ENCODE measurements around the gene TNFAIP8. TPM values are rescaled to one million over a fixed set of nuclear protein-coding genes. Genes with fewer than 3 reads are reported as not detected.

The TNFAIP8 gene
- total RNA-seq, 2 donors from 2014 or later = 130 to 140 TPM

DNA sequence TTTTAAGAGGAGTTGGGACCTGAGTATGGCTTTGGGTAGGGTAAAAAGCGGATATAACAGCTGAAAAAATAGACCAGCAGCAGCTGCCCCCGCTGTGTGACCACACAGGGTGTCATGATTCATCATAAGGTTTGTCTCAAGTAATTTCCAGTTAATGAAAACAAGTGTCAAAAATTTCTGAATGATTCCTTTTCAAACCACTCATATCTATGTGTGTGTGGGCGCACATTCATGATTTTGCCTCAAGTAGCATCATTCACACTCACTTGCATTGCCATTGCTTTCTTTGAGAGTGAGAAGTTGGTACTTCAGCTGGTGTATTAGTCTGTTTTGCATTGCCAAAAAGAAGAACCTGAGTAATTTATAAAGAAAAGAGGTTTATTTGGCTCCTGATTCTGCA is 12.1 kb upstream of the TNFAIP8 start:
- peaks cover 79% of the 10 kb centered on the region for H3K4me1 Mint-ChIP-seq

DNA sequence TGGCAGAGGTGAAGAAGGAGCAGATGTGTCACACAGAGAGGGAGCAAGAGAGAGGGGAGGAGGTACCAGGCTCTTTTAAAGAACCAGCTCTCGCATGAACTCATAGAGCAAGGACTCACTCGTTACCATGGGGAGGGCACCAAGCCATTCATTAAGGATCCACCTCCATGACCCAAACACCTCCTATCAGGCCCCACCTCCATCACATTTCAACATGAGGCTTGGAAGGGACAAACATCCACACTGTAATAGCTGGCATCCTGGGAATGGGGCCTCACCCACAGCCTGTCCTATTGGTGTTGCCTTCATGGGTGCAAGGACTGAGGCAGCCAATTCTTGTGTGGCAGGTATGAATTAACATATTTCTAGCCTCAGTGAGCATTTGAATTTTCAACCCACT is 11.6 kb upstream of the TNFAIP8 start:
- DNase-seq (no peak), ATAC-seq (no peak)
- Mint-ChIP-seq H3K36me3 (ENCODE audit: low read depth) (peaks cover 2% of the 10 kb centered on the region), H3K4me1 (peaks cover 83% of the 10 kb centered on the region), H3K27ac (peak overlapping the region; percentile 99), H3K27me3 (no peaks in the 10 kb centered on the region), H3K4me3 (peak overlapping the region; percentile 89)
- H3K9me3 ChIP-seq (ENCODE audit: control insufficient read depth, low read length, poor library complexity, severe bottlenecking) = no peaks in the 10 kb centered on the region

More for the DNA sequence above, 12.1 kb upstream of the TNFAIP8 start:
- DNase-seq = no peak
- H3K9me3 ChIP-seq (ENCODE audit: control insufficient read depth, low read length, poor library complexity, severe bottlenecking) = no peaks in the 10 kb centered on the region
- peak overlapping the region; percentile 89 for H3K4me3 Mint-ChIP-seq
- H3K27me3 Mint-ChIP-seq = no peaks in the 10 kb centered on the region
- H3K36me3 Mint-ChIP-seq (ENCODE audit: low read depth) = no peaks in the 10 kb centered on the region
- ATAC-seq = no peak
- peak overlapping the region; percentile 99 for H3K27ac Mint-ChIP-seq

DNA sequence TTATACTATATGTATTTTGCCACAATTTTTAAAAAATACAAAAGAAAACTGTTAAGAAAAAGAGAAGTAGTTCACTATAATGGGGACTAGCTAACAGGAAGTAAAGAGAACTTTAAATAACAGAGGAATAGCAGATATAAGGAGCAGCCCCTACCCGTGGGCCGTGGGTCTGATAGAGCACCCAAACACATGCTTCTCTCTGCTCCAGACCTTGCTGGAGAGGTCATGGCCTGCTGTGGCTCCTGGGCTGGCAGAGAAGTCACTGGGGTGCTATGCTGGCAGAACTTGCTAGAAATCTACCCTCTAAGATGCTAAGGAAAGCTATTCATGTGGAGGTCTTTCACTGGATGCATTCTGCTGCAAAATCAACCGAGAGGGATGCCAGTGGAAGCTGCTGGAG is 10.0 kb upstream of the TNFAIP8 start:
- ATAC-seq (no peak), DNase-seq (no peak)
- Mint-ChIP-seq H3K36me3 (ENCODE audit: low read depth) (peaks cover 2% of the 10 kb centered on the region), H3K27ac (peak overlapping the region; percentile 88), H3K4me3 (peak overlapping the region; percentile 78), H3K4me1 (peaks cover 83% of the 10 kb centered on the region), H3K27me3 (no peaks in the 10 kb centered on the region)
- H3K9me3 ChIP-seq (ENCODE audit: control insufficient read depth, low read length, poor library complexity, severe bottlenecking) = no peaks in the 10 kb centered on the region

DNA sequence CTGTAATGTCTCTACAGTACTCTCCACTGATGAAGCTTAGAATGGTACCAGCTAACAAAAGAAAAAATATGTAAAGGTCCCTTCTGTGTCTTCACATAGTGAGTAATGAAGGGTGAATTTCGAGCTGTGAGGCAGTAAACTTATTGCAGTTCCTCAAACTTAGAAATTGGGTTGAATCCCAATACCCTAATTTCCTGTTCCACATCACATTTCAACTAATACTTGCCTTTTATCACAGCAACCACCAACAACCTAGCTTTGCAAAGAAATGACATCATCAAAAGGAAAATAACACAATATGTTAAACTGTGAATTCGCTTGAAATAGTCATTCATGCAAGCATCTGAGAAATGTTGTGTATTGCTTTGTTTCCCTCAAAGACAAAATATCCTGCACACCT is 9.4 kb upstream of the TNFAIP8 start:
- peak overlapping the region; percentile 88 for H3K27ac Mint-ChIP-seq
- peaks cover 80% of the 10 kb centered on the region for H3K4me1 Mint-ChIP-seq
- H3K27me3 Mint-ChIP-seq = no peaks in the 10 kb centered on the region
- no peak for DNase-seq
- peak overlapping the region; percentile 78 for H3K4me3 Mint-ChIP-seq
- no peak for ATAC-seq
- peaks cover 2% of the 10 kb centered on the region for H3K36me3 Mint-ChIP-seq (ENCODE audit: low read depth)
- no peaks in the 10 kb centered on the region for H3K9me3 ChIP-seq (ENCODE audit: control insufficient read depth, low read length, poor library complexity, severe bottlenecking)

DNA sequence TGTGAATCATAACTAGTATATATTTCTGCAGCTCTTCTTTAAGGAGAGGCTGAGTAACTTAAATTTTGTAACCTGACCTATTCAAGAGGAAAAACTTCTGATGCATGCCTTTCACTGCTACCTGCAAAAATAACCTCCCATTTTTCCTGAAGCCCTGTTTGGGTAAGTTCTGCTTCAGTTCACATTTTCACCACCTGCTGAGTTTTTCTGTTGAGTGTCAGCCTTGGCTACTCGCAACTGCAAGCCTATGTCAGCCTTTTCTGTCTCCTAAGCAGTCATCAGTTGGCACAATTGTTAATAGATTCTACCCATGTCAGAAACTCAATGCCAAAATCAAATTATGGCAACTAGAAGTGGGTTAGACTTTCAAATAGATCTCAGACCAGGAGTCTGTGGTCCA is 8.2 kb upstream of the TNFAIP8 start:
- Mint-ChIP-seq H3K36me3 (ENCODE audit: low read depth) (peaks cover 2% of the 10 kb centered on the region), H3K27ac (peak overlapping the region; percentile 88), H3K27me3 (no peaks in the 10 kb centered on the region), H3K4me3 (no peak overlapping the region), H3K4me1 (peaks cover 76% of the 10 kb centered on the region)
- no peaks in the 10 kb centered on the region for H3K9me3 ChIP-seq (ENCODE audit: control insufficient read depth, low read length, poor library complexity, severe bottlenecking)
- ATAC-seq (no peak), DNase-seq (no peak)

DNA sequence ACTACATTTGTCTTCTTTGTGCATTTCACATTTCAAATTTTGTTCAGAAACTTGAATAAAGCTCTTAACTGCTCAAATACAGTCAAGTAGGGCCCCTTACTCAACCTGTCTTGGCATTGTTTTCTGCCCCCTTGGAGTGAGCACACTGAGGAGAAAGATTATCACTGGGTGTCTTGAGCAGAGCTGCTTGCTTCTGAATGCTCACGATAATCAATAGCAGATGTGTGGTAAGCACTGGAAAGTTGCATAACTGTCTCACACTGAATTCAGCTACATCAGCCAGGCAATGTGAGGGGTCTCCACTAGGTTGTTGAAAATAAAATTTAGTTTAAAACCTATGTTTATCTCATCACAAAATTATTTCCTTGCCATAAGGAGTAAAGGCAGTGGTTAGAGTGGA is 7.8 kb upstream of the TNFAIP8 start:
- no peaks in the 10 kb centered on the region for H3K9me3 ChIP-seq (ENCODE audit: control insufficient read depth, low read length, poor library complexity, severe bottlenecking)
- DNase-seq = no peak
- ATAC-seq = no peak
- Mint-ChIP-seq H3K27ac (peak overlapping the region; percentile 88), H3K27me3 (no peaks in the 10 kb centered on the region), H3K4me1 (peaks cover 76% of the 10 kb centered on the region), H3K4me3 (no peak overlapping the region), H3K36me3 (ENCODE audit: low read depth) (peaks cover 2% of the 10 kb centered on the region)

DNA sequence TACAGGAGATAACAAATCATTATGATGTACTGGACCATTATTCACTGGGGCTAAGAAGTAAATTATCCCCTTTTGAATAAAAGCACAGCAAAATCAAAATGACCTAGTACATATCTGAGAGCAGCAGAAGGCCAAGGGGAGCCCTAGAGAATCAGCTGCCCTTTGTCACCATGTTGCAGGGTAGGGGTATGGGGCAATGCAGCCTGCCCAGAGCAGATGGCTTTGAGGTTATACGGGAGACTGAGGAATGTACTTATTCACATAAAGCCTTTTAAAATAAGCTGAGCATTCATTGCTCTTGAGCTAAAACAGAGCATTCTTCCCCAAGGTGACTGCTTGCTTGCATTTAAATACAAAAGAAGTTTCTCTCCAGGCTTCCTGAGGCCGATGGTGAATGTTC is 2.6 kb upstream of the TNFAIP8 start:
- ATAC-seq (no peak), DNase-seq (no peak)
- peak overlapping the region; percentile 98 for H3K27ac Mint-ChIP-seq
- no peaks in the 10 kb centered on the region for H3K9me3 ChIP-seq (ENCODE audit: control insufficient read depth, low read length, poor library complexity, severe bottlenecking)
- H3K36me3 Mint-ChIP-seq (ENCODE audit: low read depth) = peaks cover 2% of the 10 kb centered on the region
- peak overlapping the region; percentile 93 for H3K4me3 Mint-ChIP-seq
- no peaks in the 10 kb centered on the region for H3K27me3 Mint-ChIP-seq
- peaks cover 67% of the 10 kb centered on the region for H3K4me1 Mint-ChIP-seq

GRCh38 chr5:119353686-119354366 is 2.0 kb upstream of the TNFAIP8 start:
- DNase-seq (no peak), ATAC-seq (peak; percentile 38)
- no peaks in the 10 kb centered on the region for H3K9me3 ChIP-seq (ENCODE audit: control insufficient read depth, low read length, poor library complexity, severe bottlenecking)
- no peaks in the 10 kb centered on the region for H3K27me3 Mint-ChIP-seq
- peaks cover 68% of the 10 kb centered on the region for H3K4me1 Mint-ChIP-seq
- peak overlapping the region; percentile 93 for H3K4me3 Mint-ChIP-seq
- H3K36me3 Mint-ChIP-seq (ENCODE audit: low read depth) = peaks cover 2% of the 10 kb centered on the region
- H3K27ac Mint-ChIP-seq = peak overlapping the region; percentile 98

DNA sequence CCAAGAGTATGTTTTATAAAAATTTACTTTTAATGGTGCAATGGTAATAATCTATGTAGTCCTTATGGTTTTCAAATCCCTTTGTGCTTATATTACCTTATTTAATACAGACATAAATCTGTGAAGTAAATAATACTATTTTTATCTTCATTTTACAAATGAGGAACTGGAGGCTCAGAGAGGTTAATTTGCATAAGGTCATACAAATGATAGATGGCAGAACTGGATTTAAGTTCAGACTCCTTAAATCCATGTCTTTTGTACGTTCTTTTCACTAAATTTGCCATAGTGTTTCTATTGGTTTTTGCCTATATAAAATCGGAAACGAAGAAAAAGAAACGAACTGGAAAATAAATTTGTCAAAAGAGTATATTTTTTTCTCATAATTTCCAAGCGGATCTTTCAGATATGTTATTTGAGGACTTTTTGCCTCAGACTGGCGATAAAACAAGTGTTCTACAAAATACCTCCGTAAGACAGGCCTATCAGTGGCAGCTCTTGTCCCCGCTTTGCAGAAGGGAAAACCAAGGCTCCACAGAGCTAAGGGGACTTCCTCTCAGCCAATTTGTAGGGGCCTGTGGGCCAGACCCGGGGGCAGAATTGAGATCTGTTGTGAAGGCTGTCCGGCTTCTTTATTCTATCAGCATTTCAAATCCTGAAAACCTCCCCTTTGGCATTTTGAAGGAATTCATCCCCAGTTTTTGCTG is 1.1 kb upstream of the TNFAIP8 start:
- no peaks in the 10 kb centered on the region for H3K27me3 Mint-ChIP-seq
- H3K36me3 Mint-ChIP-seq (ENCODE audit: low read depth) = peaks cover 2% of the 10 kb centered on the region
- ATAC-seq (no peak), DNase-seq (no peak)
- H3K27ac Mint-ChIP-seq = peak overlapping the region; percentile 98
- H3K4me3 Mint-ChIP-seq = peak overlapping the region; percentile 97
- H3K4me1 Mint-ChIP-seq = peaks cover 71% of the 10 kb centered on the region
- H3K9me3 ChIP-seq (ENCODE audit: control insufficient read depth, low read length, poor library complexity, severe bottlenecking) = no peaks in the 10 kb centered on the region

DNA sequence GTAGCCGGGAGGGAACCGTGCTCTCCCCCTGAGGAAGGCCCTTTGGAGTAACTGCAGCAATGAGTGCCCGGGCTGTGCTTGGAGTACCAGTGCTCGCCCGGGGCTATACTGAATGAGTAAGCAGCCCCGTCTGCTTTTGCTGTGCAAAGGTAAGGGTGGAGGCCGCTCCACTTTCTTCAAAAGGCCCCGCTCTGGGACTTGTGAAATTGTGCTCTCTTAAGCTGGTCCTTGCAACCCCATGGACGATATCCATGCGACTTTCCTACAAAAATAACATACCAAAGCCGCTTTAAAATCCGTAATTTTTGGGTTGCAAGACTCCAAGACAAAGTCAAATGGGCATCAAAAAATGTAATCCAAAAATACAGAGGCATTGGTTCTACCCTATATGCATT is 578 bp upstream of the TNFAIP8 start:
- no peaks in the 10 kb centered on the region for H3K9me3 ChIP-seq (ENCODE audit: control insufficient read depth, low read length, poor library complexity, severe bottlenecking)
- peaks cover 2% of the 10 kb centered on the region for H3K36me3 Mint-ChIP-seq (ENCODE audit: low read depth)
- peak in 2 of 3 donors; percentile 27 to 30 for DNase-seq
- H3K4me1 Mint-ChIP-seq = peaks cover 71% of the 10 kb centered on the region
- peak overlapping the region; percentile 97 for H3K4me3 Mint-ChIP-seq
- no peaks in the 10 kb centered on the region for H3K27me3 Mint-ChIP-seq
- ATAC-seq = peak; percentile 64
- H3K27ac Mint-ChIP-seq = peak overlapping the region; percentile 98

- H3K4me3 Mint-ChIP-seq = peak overlapping the region; percentile 97
- DNase-seq = no peak
- H3K36me3 Mint-ChIP-seq (ENCODE audit: low read depth) = peaks cover 2% of the 10 kb centered on the region
- H3K27ac Mint-ChIP-seq = peak overlapping the region; percentile 98
- ATAC-seq = no peak
- H3K27me3 Mint-ChIP-seq = no peaks in the 10 kb centered on the region
- H3K4me1 Mint-ChIP-seq = peaks cover 77% of the 10 kb centered on the region
- H3K9me3 ChIP-seq (ENCODE audit: control insufficient read depth, low read length, poor library complexity, severe bottlenecking) = no peaks in the 10 kb centered on the region
These were observed 881 bp downstream of the TNFAIP8 start for GRCh38 chr5:119356612-119357188.

- Mint-ChIP-seq H3K27ac (peak overlapping the region; percentile 98), H3K4me1 (peaks cover 78% of the 10 kb centered on the region), H3K36me3 (ENCODE audit: low read depth) (peaks cover 2% of the 10 kb centered on the region), H3K27me3 (no peaks in the 10 kb centered on the region), H3K4me3 (peak overlapping the region; percentile 97)
- no peak for ATAC-seq
- no peaks in the 10 kb centered on the region for H3K9me3 ChIP-seq (ENCODE audit: control insufficient read depth, low read length, poor library complexity, severe bottlenecking)
- DNase-seq = no peak
These were observed 1.5 kb downstream of the TNFAIP8 start for GRCh38 chr5:119357270-119357669.

DNA sequence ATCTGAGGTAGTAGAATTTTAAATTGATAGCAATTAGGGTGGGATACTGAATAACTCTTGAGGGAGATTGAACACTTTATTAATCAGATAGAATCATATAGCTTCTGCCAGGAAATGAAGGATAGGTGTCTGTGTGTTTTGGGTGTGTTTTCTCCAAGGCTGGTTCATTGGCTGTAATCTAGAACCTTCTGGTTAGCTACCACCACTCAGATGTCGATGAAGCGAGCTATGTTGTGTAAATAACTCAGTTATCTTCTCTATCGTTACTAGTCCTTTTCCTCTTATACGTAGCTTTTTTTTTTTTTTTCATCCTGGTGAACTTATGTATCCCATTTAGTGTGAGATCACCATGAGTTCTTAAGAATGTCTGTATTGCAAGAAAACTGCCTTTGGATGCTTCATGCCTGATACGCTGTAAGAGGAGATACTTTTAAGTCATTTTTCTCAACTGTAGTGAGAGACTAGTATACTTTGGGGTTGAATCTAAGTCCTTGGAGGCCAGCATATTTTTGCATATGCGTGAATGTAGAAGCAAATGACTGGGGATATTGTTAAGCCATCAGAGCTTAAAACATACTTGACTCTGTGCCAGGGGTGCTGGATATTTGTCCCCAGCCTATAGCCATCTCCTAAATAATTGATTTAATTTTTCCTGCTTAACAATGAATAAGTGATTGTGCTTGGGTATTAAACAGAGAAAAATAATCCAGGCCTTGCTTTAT is 2.1 kb downstream of the TNFAIP8 start:
- peak overlapping the region; percentile 98 for H3K27ac Mint-ChIP-seq
- H3K9me3 ChIP-seq (ENCODE audit: control insufficient read depth, low read length, poor library complexity, severe bottlenecking) = no peaks in the 10 kb centered on the region
- DNase-seq = no peak
- peaks cover 79% of the 10 kb centered on the region for H3K4me1 Mint-ChIP-seq
- H3K36me3 Mint-ChIP-seq (ENCODE audit: low read depth) = peaks cover 4% of the 10 kb centered on the region
- peak overlapping the region; percentile 97 for H3K4me3 Mint-ChIP-seq
- peak; percentile 46 for ATAC-seq
- H3K27me3 Mint-ChIP-seq = no peaks in the 10 kb centered on the region

Data from T-helper 17 cell (primary cell).